Adrenal gland (tissue), 5 donors: ENCODE results near the gene DDX6.

Experiments
- POLR2A ChIP-seq, 2 donors: fragments of 450-650 bp; IDR thresholded peaks; one replicate each; pipeline ENCODE4 v1.6.1; 2017; ENCODE audit warnings: antibody characterized with exemption in 2 of 2, mild to moderate bottlenecking in 2 of 2, moderate library complexity in 1 of 2
- TF ChIP-seq, protein P1 (sequence below), 6 experiments: fragments of 450-650 bp in 4 of 6; fragments of 200-600 bp in 2 of 6; sonication (generic) in 1 of 6; IDR thresholded peaks; 1 replicate in 5 of 6; 2 replicates in 1 of 6; pipeline versions ENCODE4 v1.5.1 to v1.8.0; 2016 to 2021; ENCODE audit warnings: antibody characterized with exemption in 6 of 6, mild to moderate bottlenecking in 2 of 6, moderate library complexity in 1 of 6
- donor health status: DM: no; HTN: no; CAD: no.

DNA sequence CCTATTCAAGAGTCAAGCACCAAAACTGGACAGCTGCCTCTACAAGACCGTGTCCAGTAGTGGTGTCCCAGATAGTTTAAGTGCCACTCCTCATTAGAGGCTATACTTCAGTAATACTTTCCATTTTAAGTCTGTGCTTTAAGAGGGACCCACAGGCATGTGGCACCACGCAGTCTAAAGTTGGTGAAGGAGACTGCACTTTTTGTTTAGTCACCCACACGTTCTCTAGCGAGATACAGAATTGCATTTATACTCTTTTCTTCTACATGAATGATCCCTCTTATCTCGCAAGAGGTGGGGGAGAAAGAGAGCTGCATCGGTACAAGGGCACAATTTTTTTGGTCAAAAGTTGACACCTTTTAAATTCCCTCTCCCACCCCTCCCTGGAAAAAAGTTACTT is 41.5 kb downstream of the DDX6 start:
- TF ChIP-seq, protein P1, sequence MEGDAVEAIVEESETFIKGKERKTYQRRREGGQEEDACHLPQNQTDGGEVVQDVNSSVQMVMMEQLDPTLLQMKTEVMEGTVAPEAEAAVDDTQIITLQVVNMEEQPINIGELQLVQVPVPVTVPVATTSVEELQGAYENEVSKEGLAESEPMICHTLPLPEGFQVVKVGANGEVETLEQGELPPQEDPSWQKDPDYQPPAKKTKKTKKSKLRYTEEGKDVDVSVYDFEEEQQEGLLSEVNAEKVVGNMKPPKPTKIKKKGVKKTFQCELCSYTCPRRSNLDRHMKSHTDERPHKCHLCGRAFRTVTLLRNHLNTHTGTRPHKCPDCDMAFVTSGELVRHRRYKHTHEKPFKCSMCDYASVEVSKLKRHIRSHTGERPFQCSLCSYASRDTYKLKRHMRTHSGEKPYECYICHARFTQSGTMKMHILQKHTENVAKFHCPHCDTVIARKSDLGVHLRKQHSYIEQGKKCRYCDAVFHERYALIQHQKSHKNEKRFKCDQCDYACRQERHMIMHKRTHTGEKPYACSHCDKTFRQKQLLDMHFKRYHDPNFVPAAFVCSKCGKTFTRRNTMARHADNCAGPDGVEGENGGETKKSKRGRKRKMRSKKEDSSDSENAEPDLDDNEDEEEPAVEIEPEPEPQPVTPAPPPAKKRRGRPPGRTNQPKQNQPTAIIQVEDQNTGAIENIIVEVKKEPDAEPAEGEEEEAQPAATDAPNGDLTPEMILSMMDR (IDR thresholded peaks at IDR 0.05), result no peak
- TF ChIP-seq POLR2A (IDR thresholded peaks at IDR 0.05), result no peak
